Vagina (tissue), 2 donors: ENCODE data around the gene FLYWCH1.

Experiments
- CTCF ChIP-seq, 3 experiments: fragments of 450-650 bp in 2 of 3; fragments of 200-600 bp in 1 of 3; sonication (generic) in 1 of 3; IDR thresholded peaks; one replicate each; pipeline ENCODE4 v1.5.1; 2017 to 2019; ENCODE audit warnings: antibody characterized with exemption in 3 of 3, mild to moderate bottlenecking in 2 of 3, moderate library complexity in 2 of 3
- POLR2A ChIP-seq, 2 donors: fragments of 450-650 bp; IDR thresholded peaks; one replicate each; pipeline ENCODE4 v1.6.1; 2017; ENCODE audit warnings: antibody characterized with exemption in 2 of 2, mild to moderate bottlenecking in 2 of 2, moderate library complexity in 2 of 2

- TF ChIP-seq CTCF (IDR thresholded peaks at IDR 0.05) (no peak), POLR2A (IDR thresholded peaks at IDR 0.05) (no peak)
These were observed 31.8 kb upstream of the FLYWCH1 start for GRCh38 chr16:2879854-2880508.
